Measurements from ENCODE around the gene DDIAS. TPM values are rescaled to one million over a fixed set of nuclear protein-coding genes. Genes with fewer than 3 reads are reported as not detected.

The DDIAS gene
- total RNA-seq, 4 donors from 2014 or later, result 0.91 to 2.4 (median 1.4) TPM

- intact Hi-C loops (cut with DNase I; ENCODE audit: low total_unique reads), result no loop called here
- no peak for DNase-seq (ENCODE audit: low spot score in 2 of 2)
- WGBS, 2 donors, result 91 to 93% methylated on average over 5 of the region's 5 CpGs
- no peak for TF ChIP-seq CTCF (IDR thresholded peaks at IDR 0.05)
- no peak for TF ChIP-seq POLR2A (IDR thresholded peaks at IDR 0.05)
- no peak overlapping the region for H3K4me3 ChIP-seq (ENCODE audit: low read depth, poor library complexity, severe bottlenecking)
These were observed 23.1 kb downstream of the DDIAS start for GRCh38 chr11:82924522-82925224.

GRCh38 chr11:82927264-82927880 is 25.8 kb downstream of the DDIAS start:
- TF ChIP-seq POLR2A (IDR thresholded peaks at IDR 0.05), result no peak
- peak in 1 of 3 donors; percentile 18 for TF ChIP-seq CTCF (IDR thresholded peaks at IDR 0.05)
- intact Hi-C loops (cut with DNase I; ENCODE audit: low total_unique reads), result no loop called here
- no peak overlapping the region for H3K4me3 ChIP-seq (ENCODE audit: low read depth, poor library complexity, severe bottlenecking)
- DNase-seq (ENCODE audit: low spot score in 2 of 2), result no peak

GRCh38 chr11:82929121-82929520 is 27.6 kb downstream of the DDIAS start:
- DNase-seq (ENCODE audit: low spot score in 2 of 2), result no peak
- intact Hi-C loops (cut with DNase I; ENCODE audit: low total_unique reads), result no loop called here
- TF ChIP-seq CTCF (IDR thresholded peaks at IDR 0.05), result no peak
- TF ChIP-seq POLR2A (IDR thresholded peaks at IDR 0.05), result no peak
- H3K4me3 ChIP-seq (ENCODE audit: low read depth, poor library complexity, severe bottlenecking), result no peak overlapping the region
- 97 to 98% methylated on average over 10 of the region's 10 CpGs for WGBS, 2 donors

DNA sequence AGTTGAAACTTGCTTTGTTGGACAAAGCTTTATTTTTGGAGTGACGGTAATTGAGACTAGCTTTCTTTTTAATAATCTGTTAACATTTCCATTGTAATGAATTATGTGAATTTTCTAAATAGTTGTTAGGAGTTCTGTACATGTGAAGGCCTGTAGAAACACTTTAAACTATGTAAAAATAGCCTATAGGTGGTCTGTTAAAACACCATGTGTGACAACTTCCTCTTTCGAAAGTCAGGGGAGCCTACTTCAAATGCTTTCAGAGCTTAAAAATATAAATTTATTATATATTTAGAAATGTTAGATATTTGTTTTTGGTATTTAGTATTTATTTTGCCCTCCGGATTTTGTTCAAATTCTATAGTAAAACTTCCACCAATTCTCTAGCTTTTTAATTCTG is 28.7 kb downstream of the DDIAS start:
- no peak for TF ChIP-seq POLR2A (IDR thresholded peaks at IDR 0.05)
- 75 to 88% methylated on average over 3 of the region's 3 CpGs for WGBS, 2 donors
- intact Hi-C loops (cut with DNase I; ENCODE audit: low total_unique reads), result no loop called here
- DNase-seq (ENCODE audit: low spot score in 2 of 2), result no peak
- no peak overlapping the region for H3K4me3 ChIP-seq (ENCODE audit: low read depth, poor library complexity, severe bottlenecking)

DNA sequence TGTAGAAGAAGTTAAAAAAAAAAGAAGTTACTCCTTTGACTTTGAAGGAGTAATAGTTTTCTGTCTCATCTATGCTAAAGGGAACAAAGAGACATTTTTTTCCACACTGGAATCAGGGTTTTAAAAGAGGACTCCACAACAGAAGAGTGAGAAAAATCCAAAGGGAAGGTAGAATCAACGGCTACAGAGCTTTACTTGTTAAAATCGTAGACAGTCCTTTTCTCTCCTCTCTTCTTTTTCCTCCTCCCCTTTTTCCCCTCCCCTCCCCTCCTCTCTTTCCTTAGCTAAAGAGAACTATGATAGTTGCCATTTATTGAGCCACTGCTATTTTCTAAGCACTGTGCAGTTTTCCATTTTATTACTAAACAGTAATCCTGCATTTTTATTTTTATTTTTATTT is 29.2 kb downstream of the DDIAS start:
- intact Hi-C loops (cut with DNase I; ENCODE audit: low total_unique reads), result no loop called here
- H3K4me3 ChIP-seq (ENCODE audit: low read depth, poor library complexity, severe bottlenecking), result no peak overlapping the region
- no peak for TF ChIP-seq POLR2A (IDR thresholded peaks at IDR 0.05)
- TF ChIP-seq CTCF (IDR thresholded peaks at IDR 0.05), result no peak
- 70 to 73% methylated on average over 2 of the region's 2 CpGs for WGBS, 2 donors
- no peak for DNase-seq (ENCODE audit: low spot score in 2 of 2)

- no peak for TF ChIP-seq POLR2A (IDR thresholded peaks at IDR 0.05)
- TF ChIP-seq CTCF (IDR thresholded peaks at IDR 0.05), result no peak
- H3K4me3 ChIP-seq (ENCODE audit: low read depth, poor library complexity, severe bottlenecking), result no peak overlapping the region
- DNase-seq (ENCODE audit: low spot score in 2 of 2), result no peak
- 100% methylated on average over 1 of the region's 1 CpG for WGBS, 2 donors
- intact Hi-C loops (cut with DNase I; ENCODE audit: low total_unique reads), result no loop called here
These were observed 31.0 kb downstream of the DDIAS start for GRCh38 chr11:82932564-82932963.

Data from lower leg skin (tissue), 4 donors.